ENCODE data around the gene PRKACG.
A peak's percentile ranks its signal among the peaks of the same experiment; 100 is the strongest.

Gene PRKACG

GRCh38 chr9:68963416-68963815, 50.5 kb downstream of the PRKACG start:
- no peaks in the 10 kb centered on the region for H3K27me3 ChIP-seq (ENCODE audit: control insufficient read depth in 2 of 2, insufficient read depth in 2 of 2, low read length in 2 of 2)
- H3K4me1 ChIP-seq (ENCODE audit: control insufficient read depth in 2 of 2, insufficient read depth in 2 of 2, low read length in 2 of 2) = peaks cover 17 to 25% of the 10 kb centered on the region in 2 donors
- H3K9me3 ChIP-seq (ENCODE audit: control insufficient read depth in 2 of 2, low read length in 2 of 2) = no peaks in the 10 kb centered on the region
- peak overlapping the region in 1 of 2 donors; percentile 27 for H3K9ac ChIP-seq (ENCODE audit: low read depth in 1 of 2, low read length in 2 of 2)
- peaks cover 0 to 3% of the 10 kb centered on the region in 2 donors for H3K36me3 ChIP-seq (ENCODE audit: control insufficient read depth in 2 of 2, insufficient read depth in 2 of 2, low read length in 2 of 2)
- peak overlapping the region; percentile 86 to 90 for H3K27ac ChIP-seq (ENCODE audit: low read depth in 2 of 2, low read length in 2 of 2)
- H3K4me3 ChIP-seq (ENCODE audit: low read length in 2 of 2) = no peak overlapping the region

All from mucosa of rectum (tissue), 2 donors.